ENCODE data around the gene CBLN3.

CBLN3 gene

GRCh38 chr14:24395609-24396582 is 33.6 kb downstream of the CBLN3 start:
- Histone ChIP-seq H3K18ac (ENCODE audit: low read length) (no peak overlapping the region), H3K4me2 (ENCODE audit: low read length) (no peak overlapping the region), H3K36me3 (ENCODE audit: control insufficient read depth, insufficient read depth, low read length) (no peaks in the 10 kb centered on the region), H2BK120ac (ENCODE audit: low read depth, low read length) (no peak overlapping the region), H2AK5ac (ENCODE audit: low read length) (no peak overlapping the region), H4K5ac (ENCODE audit: low read length) (no peak overlapping the region), H3K4me3 (ENCODE audit: low read length) (no peak overlapping the region), H3K27me3 (ENCODE audit: insufficient read depth, low read length, poor library complexity) (no peaks in the 10 kb centered on the region), H2BK15ac (replicated peaks; ENCODE audit: low read depth) (no peak overlapping the region), H3K27ac (ENCODE audit: low read depth, low read length) (no peak overlapping the region), H3K23ac (ENCODE audit: low read length) (no peak overlapping the region), H3K56ac (ENCODE audit: low read length) (no peak overlapping the region), H3K9ac (ENCODE audit: low read length) (no peak overlapping the region), H3K4ac (ENCODE audit: low read depth, low read length) (no peak overlapping the region), H2BK5ac (ENCODE audit: low read length) (no peak overlapping the region), H3K4me1 (ENCODE audit: control insufficient read depth, low read depth, low read length) (peaks cover 2% of the 10 kb centered on the region), H3K79me1 (ENCODE audit: low read length) (no peaks in the 10 kb centered on the region), H4K8ac (ENCODE audit: low read depth, low read length) (no peak overlapping the region), H3K79me2 (ENCODE audit: control insufficient read depth, insufficient read depth, low read length) (no peaks in the 10 kb centered on the region)
- no peak for DNase-seq
- WGBS (ENCODE audit: extremely low coverage, insufficient coverage, low lambda C conversion rate): no CpG with 5 or more reads among the region's 8 CpGs

- H2BK120ac ChIP-seq (ENCODE audit: low read depth, low read length): no peak overlapping the region
- H2BK15ac ChIP-seq (replicated peaks; ENCODE audit: low read depth): no peak overlapping the region
- H4K8ac ChIP-seq (ENCODE audit: low read depth, low read length): no peak overlapping the region
- H3K27me3 ChIP-seq (ENCODE audit: insufficient read depth, low read length, poor library complexity): no peaks in the 10 kb centered on the region
- no peak overlapping the region for H2AK5ac ChIP-seq (ENCODE audit: low read length)
- H3K56ac ChIP-seq (ENCODE audit: low read length): no peak overlapping the region
- DNase-seq: no peak
- H3K79me2 ChIP-seq (ENCODE audit: control insufficient read depth, insufficient read depth, low read length): no peaks in the 10 kb centered on the region
- no peaks in the 10 kb centered on the region for H3K36me3 ChIP-seq (ENCODE audit: control insufficient read depth, insufficient read depth, low read length)
- H3K4me2 ChIP-seq (ENCODE audit: low read length): no peak overlapping the region
- no peak overlapping the region for H3K4me3 ChIP-seq (ENCODE audit: low read length)
- H3K79me1 ChIP-seq (ENCODE audit: low read length): no peaks in the 10 kb centered on the region
- H3K27ac ChIP-seq (ENCODE audit: low read depth, low read length): no peak overlapping the region
- no peak overlapping the region for H3K18ac ChIP-seq (ENCODE audit: low read length)
- no peak overlapping the region for H4K5ac ChIP-seq (ENCODE audit: low read length)
- no CpG with 5 or more reads among the region's 3 CpGs for WGBS (ENCODE audit: extremely low coverage, insufficient coverage, low lambda C conversion rate)
- H3K4ac ChIP-seq (ENCODE audit: low read depth, low read length): no peak overlapping the region
- peaks cover 2% of the 10 kb centered on the region for H3K4me1 ChIP-seq (ENCODE audit: control insufficient read depth, low read depth, low read length)
- H3K9ac ChIP-seq (ENCODE audit: low read length): no peak overlapping the region
- no peak overlapping the region for H3K23ac ChIP-seq (ENCODE audit: low read length)
- H2BK5ac ChIP-seq (ENCODE audit: low read length): no peak overlapping the region
Measured at GRCh38 chr14:24394275-24394674, 35.2 kb downstream of the CBLN3 start.

GRCh38 chr14:24392325-24393091 is 37.0 kb downstream of the CBLN3 start:
- H3K56ac ChIP-seq (ENCODE audit: low read length): no peak overlapping the region
- H3K27ac ChIP-seq (ENCODE audit: low read depth, low read length): no peak overlapping the region
- no peak overlapping the region for H2BK120ac ChIP-seq (ENCODE audit: low read depth, low read length)
- no peaks in the 10 kb centered on the region for H3K79me1 ChIP-seq (ENCODE audit: low read length)
- H2BK15ac ChIP-seq (replicated peaks; ENCODE audit: low read depth): no peak overlapping the region
- H3K4me2 ChIP-seq (ENCODE audit: low read length): no peak overlapping the region
- no peaks in the 10 kb centered on the region for H3K27me3 ChIP-seq (ENCODE audit: insufficient read depth, low read length, poor library complexity)
- no peak overlapping the region for H3K4me3 ChIP-seq (ENCODE audit: low read length)
- peak; percentile 56 for DNase-seq
- H3K23ac ChIP-seq (ENCODE audit: low read length): no peak overlapping the region
- H4K5ac ChIP-seq (ENCODE audit: low read length): no peak overlapping the region
- H3K4ac ChIP-seq (ENCODE audit: low read depth, low read length): no peak overlapping the region
- no peak overlapping the region for H3K9ac ChIP-seq (ENCODE audit: low read length)
- H3K36me3 ChIP-seq (ENCODE audit: control insufficient read depth, insufficient read depth, low read length): no peaks in the 10 kb centered on the region
- H2AK5ac ChIP-seq (ENCODE audit: low read length): no peak overlapping the region
- no peak overlapping the region for H2BK5ac ChIP-seq (ENCODE audit: low read length)
- WGBS (ENCODE audit: extremely low coverage, insufficient coverage, low lambda C conversion rate): no CpG with 5 or more reads among the region's 8 CpGs
- no peak overlapping the region for H3K18ac ChIP-seq (ENCODE audit: low read length)
- no peaks in the 10 kb centered on the region for H3K79me2 ChIP-seq (ENCODE audit: control insufficient read depth, insufficient read depth, low read length)
- no peak overlapping the region for H4K8ac ChIP-seq (ENCODE audit: low read depth, low read length)
- no peaks in the 10 kb centered on the region for H3K4me1 ChIP-seq (ENCODE audit: control insufficient read depth, low read depth, low read length)

- no peak overlapping the region for H2BK120ac ChIP-seq (ENCODE audit: low read depth, low read length)
- no peaks in the 10 kb centered on the region for H3K79me1 ChIP-seq (ENCODE audit: low read length)
- no peak overlapping the region for H2BK5ac ChIP-seq (ENCODE audit: low read length)
- H4K8ac ChIP-seq (ENCODE audit: low read depth, low read length): no peak overlapping the region
- no peak overlapping the region for H3K4me2 ChIP-seq (ENCODE audit: low read length)
- H2AK5ac ChIP-seq (ENCODE audit: low read length): no peak overlapping the region
- H3K4me1 ChIP-seq (ENCODE audit: control insufficient read depth, low read depth, low read length): no peaks in the 10 kb centered on the region
- H3K9ac ChIP-seq (ENCODE audit: low read length): no peak overlapping the region
- H3K56ac ChIP-seq (ENCODE audit: low read length): no peak overlapping the region
- H3K27ac ChIP-seq (ENCODE audit: low read depth, low read length): no peak overlapping the region
- no CpG with 5 or more reads among the region's 6 CpGs for WGBS (ENCODE audit: extremely low coverage, insufficient coverage, low lambda C conversion rate)
- H3K4ac ChIP-seq (ENCODE audit: low read depth, low read length): no peak overlapping the region
- no peak overlapping the region for H3K18ac ChIP-seq (ENCODE audit: low read length)
- no peak overlapping the region for H3K23ac ChIP-seq (ENCODE audit: low read length)
- no peaks in the 10 kb centered on the region for H3K79me2 ChIP-seq (ENCODE audit: control insufficient read depth, insufficient read depth, low read length)
- no peak overlapping the region for H2BK15ac ChIP-seq (replicated peaks; ENCODE audit: low read depth)
- no peak overlapping the region for H3K4me3 ChIP-seq (ENCODE audit: low read length)
- H3K27me3 ChIP-seq (ENCODE audit: insufficient read depth, low read length, poor library complexity): no peaks in the 10 kb centered on the region
- H3K36me3 ChIP-seq (ENCODE audit: control insufficient read depth, insufficient read depth, low read length): no peaks in the 10 kb centered on the region
- no peak for DNase-seq
- no peak overlapping the region for H4K5ac ChIP-seq (ENCODE audit: low read length)
Measured at GRCh38 chr14:24390701-24391468, 38.6 kb downstream of the CBLN3 start.

- H2BK120ac ChIP-seq (ENCODE audit: low read depth, low read length): no peak overlapping the region
- H4K5ac ChIP-seq (ENCODE audit: low read length): no peak overlapping the region
- H3K18ac ChIP-seq (ENCODE audit: low read length): no peak overlapping the region
- no peak overlapping the region for H3K23ac ChIP-seq (ENCODE audit: low read length)
- H3K27me3 ChIP-seq (ENCODE audit: insufficient read depth, low read length, poor library complexity): no peaks in the 10 kb centered on the region
- peak; percentile 37 for DNase-seq
- no peak overlapping the region for H2BK15ac ChIP-seq (replicated peaks; ENCODE audit: low read depth)
- H3K56ac ChIP-seq (ENCODE audit: low read length): no peak overlapping the region
- H3K79me1 ChIP-seq (ENCODE audit: low read length): no peaks in the 10 kb centered on the region
- H4K8ac ChIP-seq (ENCODE audit: low read depth, low read length): no peak overlapping the region
- WGBS (ENCODE audit: extremely low coverage, insufficient coverage, low lambda C conversion rate): no CpG with 5 or more reads among the region's 11 CpGs
- no peak overlapping the region for H2BK5ac ChIP-seq (ENCODE audit: low read length)
- no peaks in the 10 kb centered on the region for H3K79me2 ChIP-seq (ENCODE audit: control insufficient read depth, insufficient read depth, low read length)
- no peak overlapping the region for H3K27ac ChIP-seq (ENCODE audit: low read depth, low read length)
- no peaks in the 10 kb centered on the region for H3K36me3 ChIP-seq (ENCODE audit: control insufficient read depth, insufficient read depth, low read length)
- H2AK5ac ChIP-seq (ENCODE audit: low read length): no peak overlapping the region
- no peak overlapping the region for H3K9ac ChIP-seq (ENCODE audit: low read length)
- no peak overlapping the region for H3K4me3 ChIP-seq (ENCODE audit: low read length)
- H3K4me1 ChIP-seq (ENCODE audit: control insufficient read depth, low read depth, low read length): no peaks in the 10 kb centered on the region
- no peak overlapping the region for H3K4ac ChIP-seq (ENCODE audit: low read depth, low read length)
- no peak overlapping the region for H3K4me2 ChIP-seq (ENCODE audit: low read length)
Measured at GRCh38 chr14:24389226-24389848, 40.1 kb downstream of the CBLN3 start.
